ENCODE data around the gene XPO6. TPM values are rescaled to one million over a fixed set of nuclear protein-coding genes. Genes with fewer than 3 reads are reported as not detected.

Gene XPO6
- polyA plus RNA-seq, 1 donor from 2014 or later, result 104 TPM

GRCh38 chr16:28121527-28121926 is 90.2 kb downstream of the XPO6 start:
- Histone ChIP-seq H3K4me2 (ENCODE audit: low read length) (no peak overlapping the region), H3K4me3 (ENCODE audit: low read length) (no peak overlapping the region), H3K79me2 (replicated peaks; ENCODE audit: insufficient read depth, low read length) (no peaks in the 10 kb centered on the region), H3K9me3 (ENCODE audit: low read length) (no peaks in the 10 kb centered on the region), H3K9me2 (ENCODE audit: insufficient read depth, low read length) (no peaks in the 10 kb centered on the region), H2AFZ (ENCODE audit: low read depth, low read length) (no peak overlapping the region), H4K20me1 (ENCODE audit: insufficient read depth) (no peaks in the 10 kb centered on the region), H3K27ac (ENCODE audit: low read length) (no peak overlapping the region), H3F3A (ENCODE audit: insufficient read depth, low read length, poor library complexity, severe bottlenecking) (no peaks in the 10 kb centered on the region), H3K27me3 (ENCODE audit: insufficient read depth, low read depth, low read length) (no peaks in the 10 kb centered on the region), H3K9ac (ENCODE audit: low read length) (no peak overlapping the region), H3K36me3 (ENCODE audit: insufficient read depth, low read length) (peaks cover 24% of the 10 kb centered on the region)
- TF ChIP-seq SMC3 (conservative IDR thresholded peaks at IDR 0.05; ENCODE audit: poor library complexity), result no peak
- TF ChIP-seq EZH2 (IDR thresholded peaks at IDR 0.05; ENCODE audit: borderline replicate concordance, insufficient read depth, low read length, poor library complexity, severe bottlenecking), result no peak
- no peak for TF ChIP-seq EP300 (conservative IDR thresholded peaks at IDR 0.05; ENCODE audit: poor library complexity, severe bottlenecking)
- TF ChIP-seq CTCF (IDR thresholded peaks at IDR 0.05; ENCODE audit: poor library complexity, severe bottlenecking), result no peak
- no peak for TF ChIP-seq MXI1 (conservative IDR thresholded peaks at IDR 0.05; ENCODE audit: poor library complexity, severe bottlenecking)
- TF ChIP-seq, protein P1, sequence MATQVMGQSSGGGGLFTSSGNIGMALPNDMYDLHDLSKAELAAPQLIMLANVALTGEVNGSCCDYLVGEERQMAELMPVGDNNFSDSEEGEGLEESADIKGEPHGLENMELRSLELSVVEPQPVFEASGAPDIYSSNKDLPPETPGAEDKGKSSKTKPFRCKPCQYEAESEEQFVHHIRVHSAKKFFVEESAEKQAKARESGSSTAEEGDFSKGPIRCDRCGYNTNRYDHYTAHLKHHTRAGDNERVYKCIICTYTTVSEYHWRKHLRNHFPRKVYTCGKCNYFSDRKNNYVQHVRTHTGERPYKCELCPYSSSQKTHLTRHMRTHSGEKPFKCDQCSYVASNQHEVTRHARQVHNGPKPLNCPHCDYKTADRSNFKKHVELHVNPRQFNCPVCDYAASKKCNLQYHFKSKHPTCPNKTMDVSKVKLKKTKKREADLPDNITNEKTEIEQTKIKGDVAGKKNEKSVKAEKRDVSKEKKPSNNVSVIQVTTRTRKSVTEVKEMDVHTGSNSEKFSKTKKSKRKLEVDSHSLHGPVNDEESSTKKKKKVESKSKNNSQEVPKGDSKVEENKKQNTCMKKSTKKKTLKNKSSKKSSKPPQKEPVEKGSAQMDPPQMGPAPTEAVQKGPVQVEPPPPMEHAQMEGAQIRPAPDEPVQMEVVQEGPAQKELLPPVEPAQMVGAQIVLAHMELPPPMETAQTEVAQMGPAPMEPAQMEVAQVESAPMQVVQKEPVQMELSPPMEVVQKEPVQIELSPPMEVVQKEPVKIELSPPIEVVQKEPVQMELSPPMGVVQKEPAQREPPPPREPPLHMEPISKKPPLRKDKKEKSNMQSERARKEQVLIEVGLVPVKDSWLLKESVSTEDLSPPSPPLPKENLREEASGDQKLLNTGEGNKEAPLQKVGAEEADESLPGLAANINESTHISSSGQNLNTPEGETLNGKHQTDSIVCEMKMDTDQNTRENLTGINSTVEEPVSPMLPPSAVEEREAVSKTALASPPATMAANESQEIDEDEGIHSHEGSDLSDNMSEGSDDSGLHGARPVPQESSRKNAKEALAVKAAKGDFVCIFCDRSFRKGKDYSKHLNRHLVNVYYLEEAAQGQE (IDR thresholded peaks at IDR 0.05; ENCODE audit: borderline replicate concordance), result no peak
- TF ChIP-seq POLR2AphosphoS5 (IDR thresholded peaks at IDR 0.05), result no peak
- no peak for TF ChIP-seq RAD21 (conservative IDR thresholded peaks at IDR 0.05)

DNA sequence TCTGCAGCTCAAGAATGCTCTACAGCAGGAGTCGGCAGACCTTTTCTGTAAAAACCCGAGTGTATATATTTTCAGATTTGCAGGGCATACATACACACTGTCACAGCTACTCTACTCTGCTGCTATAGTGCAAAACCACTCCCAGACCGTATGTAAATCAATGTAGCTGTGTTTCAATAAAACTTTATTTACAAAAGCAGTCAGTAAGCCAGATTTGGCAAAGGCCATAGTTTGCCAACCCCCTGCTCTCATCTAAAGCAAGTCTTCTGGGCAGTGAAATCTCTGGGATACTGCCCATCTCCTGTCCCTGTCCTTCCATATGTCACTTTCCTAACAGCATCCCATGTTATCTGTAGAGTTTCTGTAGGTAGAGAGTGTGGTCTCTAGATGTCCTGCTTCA is 91.0 kb downstream of the XPO6 start:
- Histone ChIP-seq H3F3A (ENCODE audit: insufficient read depth, low read length, poor library complexity, severe bottlenecking) (no peaks in the 10 kb centered on the region), H3K36me3 (ENCODE audit: insufficient read depth, low read length) (peaks cover 24% of the 10 kb centered on the region), H4K20me1 (ENCODE audit: insufficient read depth) (no peaks in the 10 kb centered on the region), H3K9ac (ENCODE audit: low read length) (no peak overlapping the region), H3K9me3 (ENCODE audit: low read length) (no peaks in the 10 kb centered on the region), H3K27ac (ENCODE audit: low read length) (no peak overlapping the region), H3K27me3 (ENCODE audit: insufficient read depth, low read depth, low read length) (no peaks in the 10 kb centered on the region), H2AFZ (ENCODE audit: low read depth, low read length) (no peak overlapping the region), H3K79me2 (replicated peaks; ENCODE audit: insufficient read depth, low read length) (no peaks in the 10 kb centered on the region), H3K4me3 (ENCODE audit: low read length) (no peak overlapping the region), H3K4me2 (ENCODE audit: low read length) (no peak overlapping the region), H3K9me2 (ENCODE audit: insufficient read depth, low read length) (no peaks in the 10 kb centered on the region)
- TF ChIP-seq, protein P1 (IDR thresholded peaks at IDR 0.05; ENCODE audit: borderline replicate concordance), result no peak
- TF ChIP-seq RAD21 (conservative IDR thresholded peaks at IDR 0.05), result no peak
- no peak for TF ChIP-seq EZH2 (IDR thresholded peaks at IDR 0.05; ENCODE audit: borderline replicate concordance, insufficient read depth, low read length, poor library complexity, severe bottlenecking)
- no peak for TF ChIP-seq EP300 (conservative IDR thresholded peaks at IDR 0.05; ENCODE audit: poor library complexity, severe bottlenecking)
